Measurements from ENCODE around the gene VASP. TPM values are rescaled to one million over a fixed set of nuclear protein-coding genes. Genes with fewer than 3 reads are reported as not detected.

The VASP gene
- total RNA-seq, 1 donor = 95.8 TPM

GRCh38 chr19:45471111-45471930 is 36.0 kb upstream of the VASP start:
- Histone ChIP-seq H3K9me3 (ENCODE audit: low read depth, low read length) (no peaks in the 10 kb centered on the region), H3K4me1 (ENCODE audit: insufficient read depth, low read length) (peaks cover 46% of the 10 kb centered on the region), H3K4me3 (ENCODE audit: low read length) (no peak overlapping the region), H3K27me3 (ENCODE audit: insufficient read depth, low read length) (peaks cover 40% of the 10 kb centered on the region)

DNA sequence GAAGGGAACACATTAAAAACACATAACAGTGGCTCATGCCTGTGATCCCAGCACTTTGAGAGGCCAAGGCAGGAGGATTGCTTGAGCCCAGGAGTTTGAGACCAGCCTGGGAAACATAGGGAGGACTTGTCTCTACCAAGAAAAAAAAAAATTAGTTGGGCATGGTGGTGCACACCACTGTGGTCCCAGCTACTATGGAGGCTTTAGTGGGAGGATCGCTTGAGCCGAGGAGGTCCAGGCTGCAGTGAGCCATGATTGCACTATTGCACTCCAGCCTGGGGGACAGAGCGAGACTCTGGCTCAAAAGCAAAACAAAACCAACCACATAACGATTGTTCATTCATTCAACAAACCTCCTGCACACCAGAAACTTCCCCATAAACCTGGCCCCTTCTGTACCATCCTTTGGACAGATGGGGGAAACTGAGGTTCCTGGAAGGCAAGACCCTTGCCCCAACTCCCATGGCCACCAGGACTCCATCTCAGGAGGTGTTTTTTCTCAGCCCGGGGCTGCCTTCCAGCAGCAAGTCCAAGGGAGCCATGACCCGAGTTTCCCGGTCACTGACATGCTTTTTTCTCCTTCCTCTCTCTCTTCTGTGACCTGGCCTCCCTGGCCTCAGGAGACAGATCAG is 35.2 kb upstream of the VASP start:
- no peaks in the 10 kb centered on the region for H3K9me3 ChIP-seq (ENCODE audit: low read depth, low read length)
- H3K27me3 ChIP-seq (ENCODE audit: insufficient read depth, low read length) = peaks cover 40% of the 10 kb centered on the region
- H3K4me3 ChIP-seq (ENCODE audit: low read length) = no peak overlapping the region
- peaks cover 45% of the 10 kb centered on the region for H3K4me1 ChIP-seq (ENCODE audit: insufficient read depth, low read length)

DNA sequence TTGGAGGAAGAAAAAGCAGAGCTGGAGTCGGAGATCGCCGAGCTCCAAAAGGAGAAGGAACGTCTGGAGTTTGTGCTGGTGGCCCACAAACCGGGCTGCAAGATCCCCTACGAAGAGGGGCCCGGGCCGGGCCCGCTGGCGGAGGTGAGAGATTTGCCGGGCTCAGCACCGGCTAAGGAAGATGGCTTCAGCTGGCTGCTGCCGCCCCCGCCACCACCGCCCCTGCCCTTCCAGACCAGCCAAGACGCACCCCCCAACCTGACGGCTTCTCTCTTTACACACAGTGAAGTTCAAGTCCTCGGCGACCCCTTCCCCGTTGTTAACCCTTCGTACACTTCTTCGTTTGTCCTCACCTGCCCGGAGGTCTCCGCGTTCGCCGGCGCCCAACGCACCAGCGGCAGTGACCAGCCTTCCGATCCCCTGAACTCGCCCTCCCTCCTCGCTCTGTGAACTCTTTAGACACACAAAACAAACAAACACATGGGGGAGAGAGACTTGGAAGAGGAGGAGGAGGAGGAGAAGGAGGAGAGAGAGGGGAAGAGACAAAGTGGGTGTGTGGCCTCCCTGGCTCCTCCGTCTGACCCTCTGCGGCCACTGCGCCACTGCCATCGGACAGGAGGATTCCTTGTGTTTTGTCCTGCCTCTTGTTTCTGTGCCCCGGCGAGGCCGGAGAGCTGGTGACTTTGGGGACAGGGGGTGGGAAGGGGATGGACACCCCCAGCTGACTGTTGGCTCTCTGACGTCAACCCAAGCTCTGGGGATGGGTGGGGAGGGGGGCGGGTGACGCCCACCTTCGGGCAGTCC is 34.5 kb upstream of the VASP start:
- H3K27me3 ChIP-seq (ENCODE audit: insufficient read depth, low read length) = peaks cover 40% of the 10 kb centered on the region
- peaks cover 47% of the 10 kb centered on the region for H3K4me1 ChIP-seq (ENCODE audit: insufficient read depth, low read length)
- no peaks in the 10 kb centered on the region for H3K9me3 ChIP-seq (ENCODE audit: low read depth, low read length)
- no peak overlapping the region for H3K4me3 ChIP-seq (ENCODE audit: low read length)

GRCh38 chr19:45473367-45473681 is 34.0 kb upstream of the VASP start:
- Histone ChIP-seq H3K27me3 (ENCODE audit: insufficient read depth, low read length) (peaks cover 40% of the 10 kb centered on the region), H3K4me3 (ENCODE audit: low read length) (no peak overlapping the region), H3K4me1 (ENCODE audit: insufficient read depth, low read length) (peaks cover 47% of the 10 kb centered on the region), H3K9me3 (ENCODE audit: low read depth, low read length) (no peaks in the 10 kb centered on the region)

GRCh38 chr19:45473682-45474605 is 33.3 kb upstream of the VASP start:
- Histone ChIP-seq H3K9me3 (ENCODE audit: low read depth, low read length) (no peaks in the 10 kb centered on the region), H3K4me1 (ENCODE audit: insufficient read depth, low read length) (peaks cover 45% of the 10 kb centered on the region), H3K27me3 (ENCODE audit: insufficient read depth, low read length) (peaks cover 40% of the 10 kb centered on the region), H3K4me3 (ENCODE audit: low read length) (no peak overlapping the region)

GRCh38 chr19:45474606-45475521 is 32.4 kb upstream of the VASP start:
- Histone ChIP-seq H3K9me3 (ENCODE audit: low read depth, low read length) (no peaks in the 10 kb centered on the region), H3K4me3 (ENCODE audit: low read length) (no peak overlapping the region), H3K27me3 (ENCODE audit: insufficient read depth, low read length) (peaks cover 40% of the 10 kb centered on the region), H3K4me1 (ENCODE audit: insufficient read depth, low read length) (peaks cover 39% of the 10 kb centered on the region)

DNA sequence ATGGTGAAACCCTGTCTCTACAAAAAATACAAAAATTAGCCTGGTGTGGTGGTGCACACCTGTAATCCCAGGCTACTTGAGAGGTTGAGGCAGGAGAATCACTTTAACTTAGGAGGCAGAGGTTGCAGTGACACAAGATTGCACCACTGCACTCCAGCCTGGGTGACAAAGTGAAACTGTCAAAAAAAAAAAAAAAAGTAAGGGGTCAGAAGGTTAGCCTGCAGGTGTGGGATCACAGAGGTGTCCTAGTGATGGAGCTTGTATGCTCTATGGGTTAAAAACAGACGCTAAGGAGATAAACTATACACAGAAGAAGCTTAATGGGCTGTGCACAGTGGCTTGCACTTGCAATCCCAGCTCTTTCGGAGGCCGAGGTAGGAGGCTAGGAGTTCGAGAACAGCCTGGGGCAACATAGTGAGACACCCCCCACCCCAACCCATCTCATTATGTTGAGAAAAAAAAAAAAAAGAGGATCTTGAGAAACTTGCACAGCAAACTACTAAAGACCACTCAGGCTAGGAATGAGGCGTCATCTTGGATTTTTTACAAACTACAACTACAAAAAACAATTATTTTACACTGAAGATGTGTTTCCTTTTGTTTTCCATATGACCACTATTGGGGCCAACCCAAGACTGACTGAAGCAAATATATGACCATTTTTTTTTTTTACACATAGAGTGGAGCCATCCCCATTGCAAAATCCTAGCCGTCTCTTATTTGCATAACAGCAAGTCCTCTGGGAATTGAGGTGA is 31.6 kb upstream of the VASP start:
- Histone ChIP-seq H3K27me3 (ENCODE audit: insufficient read depth, low read length) (peaks cover 40% of the 10 kb centered on the region), H3K4me3 (ENCODE audit: low read length) (no peak overlapping the region), H3K9me3 (ENCODE audit: low read depth, low read length) (no peaks in the 10 kb centered on the region), H3K4me1 (ENCODE audit: insufficient read depth, low read length) (peaks cover 30% of the 10 kb centered on the region)

DNA sequence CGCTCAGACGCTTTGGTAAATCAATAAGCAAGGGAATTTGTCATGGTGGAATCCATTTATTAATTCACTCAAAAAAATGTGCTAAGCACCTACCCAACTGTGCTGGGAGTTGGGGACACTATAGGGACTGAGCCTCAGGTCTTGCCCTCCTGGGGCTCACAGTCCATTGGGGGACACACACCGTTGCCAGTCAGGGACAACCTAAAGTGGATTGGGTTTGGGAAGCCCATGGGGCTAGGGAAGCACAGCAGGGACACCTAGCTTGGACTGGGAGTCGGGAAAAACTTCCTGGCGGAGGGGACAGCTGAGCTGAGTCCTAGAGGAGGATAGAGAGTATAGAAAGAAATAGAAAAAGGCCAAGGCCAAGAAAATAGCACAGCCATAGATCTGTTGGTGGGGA is 31.0 kb upstream of the VASP start:
- Histone ChIP-seq H3K27me3 (ENCODE audit: insufficient read depth, low read length) (peaks cover 36% of the 10 kb centered on the region), H3K9me3 (ENCODE audit: low read depth, low read length) (no peaks in the 10 kb centered on the region), H3K4me1 (ENCODE audit: insufficient read depth, low read length) (peaks cover 29% of the 10 kb centered on the region), H3K4me3 (ENCODE audit: low read length) (no peak overlapping the region)

DNA sequence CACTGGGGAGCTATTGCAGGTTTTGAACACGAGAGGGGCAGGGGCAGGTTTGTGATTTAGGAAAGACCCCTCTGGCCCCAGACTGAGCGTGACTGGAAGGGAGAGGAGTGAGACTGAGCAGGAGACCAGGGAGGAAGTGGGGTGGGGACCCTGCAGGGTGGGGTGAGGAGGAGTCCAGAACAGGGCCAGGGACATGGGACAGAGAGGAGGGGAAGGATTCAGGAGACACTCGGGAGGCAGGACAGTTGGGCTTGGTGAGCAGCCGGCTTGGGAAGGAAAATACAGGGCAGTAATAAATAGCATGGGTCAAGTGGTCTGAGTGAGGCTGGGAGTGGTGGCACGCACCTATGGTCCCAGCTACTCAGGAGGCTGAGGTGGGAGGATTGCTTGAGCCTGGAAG is 30.1 kb upstream of the VASP start:
- Histone ChIP-seq H3K4me1 (ENCODE audit: insufficient read depth, low read length) (peaks cover 25% of the 10 kb centered on the region), H3K27me3 (ENCODE audit: insufficient read depth, low read length) (peaks cover 27% of the 10 kb centered on the region), H3K9me3 (ENCODE audit: low read depth, low read length) (no peaks in the 10 kb centered on the region), H3K4me3 (ENCODE audit: low read length) (no peak overlapping the region)

GRCh38 chr19:45477713-45478453 is 29.4 kb upstream of the VASP start:
- no peak overlapping the region for H3K4me3 ChIP-seq (ENCODE audit: low read length)
- peaks cover 20% of the 10 kb centered on the region for H3K27me3 ChIP-seq (ENCODE audit: insufficient read depth, low read length)
- H3K9me3 ChIP-seq (ENCODE audit: low read depth, low read length) = no peaks in the 10 kb centered on the region
- peaks cover 18% of the 10 kb centered on the region for H3K4me1 ChIP-seq (ENCODE audit: insufficient read depth, low read length)

DNA sequence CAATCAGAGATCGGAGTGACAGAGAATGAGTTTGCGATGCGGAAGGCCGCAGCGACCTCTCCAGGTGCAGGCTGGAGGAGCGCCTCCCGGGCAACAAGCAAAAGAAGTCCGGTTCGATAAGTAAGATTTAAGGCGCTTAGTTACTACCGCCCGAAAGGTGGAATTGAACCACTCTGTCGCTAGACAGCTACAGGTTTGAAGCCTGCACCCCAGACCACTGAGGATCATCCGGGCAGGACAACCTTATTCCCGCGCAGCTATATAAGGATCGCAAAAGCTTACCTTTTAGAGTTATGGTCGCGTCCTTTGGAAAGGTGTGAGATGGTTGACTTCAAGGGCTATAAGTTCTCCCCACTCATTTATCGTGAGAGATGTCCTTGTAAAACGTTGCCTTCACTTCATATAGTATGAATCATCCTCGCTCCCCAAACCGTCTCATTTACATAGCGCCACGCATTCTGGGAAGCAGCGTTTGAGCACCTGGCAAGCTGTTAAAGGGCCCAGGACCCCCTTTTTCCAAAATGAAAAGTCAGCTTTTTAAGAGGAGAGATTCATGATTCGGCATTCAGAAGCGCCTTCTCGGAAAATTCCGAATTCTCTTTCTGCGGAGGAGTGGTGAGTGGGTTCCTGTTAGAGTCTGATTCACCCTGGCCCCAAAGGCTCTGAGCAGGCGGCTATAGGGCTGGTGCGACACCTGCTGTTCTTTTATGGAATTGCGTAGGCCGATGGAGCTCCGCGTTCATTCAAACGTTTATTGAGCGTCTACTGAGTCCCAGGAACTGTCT is 28.6 kb upstream of the VASP start:
- Histone ChIP-seq H3K27me3 (ENCODE audit: insufficient read depth, low read length) (peaks cover 14% of the 10 kb centered on the region), H3K9me3 (ENCODE audit: low read depth, low read length) (no peaks in the 10 kb centered on the region), H3K4me3 (ENCODE audit: low read length) (peak overlapping the region; percentile 38), H3K4me1 (ENCODE audit: insufficient read depth, low read length) (peaks cover 16% of the 10 kb centered on the region)

DNA sequence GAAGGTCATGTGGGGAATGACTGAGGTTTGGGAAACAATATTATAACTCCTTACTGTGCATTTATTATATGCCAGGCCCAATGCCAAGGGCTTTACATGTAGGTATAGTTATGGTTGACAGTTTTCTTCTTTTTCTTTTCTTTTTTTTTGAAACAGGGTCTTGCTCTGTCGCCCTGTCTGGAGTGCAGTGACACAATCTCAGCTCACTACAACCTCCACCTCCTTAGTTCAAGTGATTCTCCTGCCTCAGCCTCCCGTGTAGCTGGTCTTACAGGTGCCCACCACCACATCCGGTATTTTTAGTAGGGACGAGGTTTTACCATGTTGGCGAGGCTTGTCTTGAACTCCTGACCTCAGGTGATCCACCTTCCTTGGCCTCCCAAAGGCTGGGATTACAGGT is 24.2 kb upstream of the VASP start:
- Histone ChIP-seq H3K4me3 (ENCODE audit: low read length) (no peak overlapping the region), H3K27me3 (ENCODE audit: insufficient read depth, low read length) (no peaks in the 10 kb centered on the region), H3K4me1 (ENCODE audit: insufficient read depth, low read length) (peaks cover 13% of the 10 kb centered on the region), H3K9me3 (ENCODE audit: low read depth, low read length) (no peaks in the 10 kb centered on the region)
